ENCODE measurements around the gene REEP5. TPM values are rescaled to one million over a fixed set of nuclear protein-coding genes. Genes with fewer than 3 reads are reported as not detected.
"Not testable (repeated sequence)": the region's sequence is repeated elsewhere in the genome, so short reads cannot be mapped to it uniquely, and the experiment has no call there.

Gene REEP5
- total RNA-seq, 1 donor from 2014 or later = 25.8 TPM

DNA sequence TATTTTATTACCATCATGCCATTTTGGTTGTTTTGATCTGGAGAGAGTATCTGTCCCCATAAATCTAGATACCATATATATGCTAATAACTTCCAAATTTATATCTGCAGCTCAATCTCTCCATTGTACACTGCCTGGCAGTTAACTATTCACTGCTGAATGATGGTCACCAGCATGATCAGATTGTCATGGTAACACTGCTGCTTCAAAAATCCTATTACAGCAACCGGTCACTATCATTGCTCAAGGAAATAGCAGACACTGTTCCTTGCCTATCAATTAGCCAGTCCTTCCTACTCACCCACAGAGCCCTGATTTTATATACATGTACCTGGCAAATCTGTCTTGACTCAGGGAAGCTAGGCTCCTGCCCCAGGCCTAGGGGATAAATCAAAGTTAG lies 11.5 kb downstream of the REEP5 start:
- Mint-ChIP-seq H3K4me3 (no peak overlapping the region), H3K9me3 (no peaks in the 10 kb centered on the region), H3K36me3 (ENCODE audit: low read depth) (peaks cover 7% of the 10 kb centered on the region), H3K27ac (ENCODE audit: unreplicated experiment) (no peak overlapping the region), H3K4me1 (peaks cover 6% of the 10 kb centered on the region), H3K27me3 (ENCODE audit: low read depth) (no peaks in the 10 kb centered on the region)
- no peak for TF ChIP-seq CTCF (conservative IDR thresholded peaks at IDR 0.05)
- DNase-seq (ENCODE audit: low read depth, low spot score) = no peak

DNA sequence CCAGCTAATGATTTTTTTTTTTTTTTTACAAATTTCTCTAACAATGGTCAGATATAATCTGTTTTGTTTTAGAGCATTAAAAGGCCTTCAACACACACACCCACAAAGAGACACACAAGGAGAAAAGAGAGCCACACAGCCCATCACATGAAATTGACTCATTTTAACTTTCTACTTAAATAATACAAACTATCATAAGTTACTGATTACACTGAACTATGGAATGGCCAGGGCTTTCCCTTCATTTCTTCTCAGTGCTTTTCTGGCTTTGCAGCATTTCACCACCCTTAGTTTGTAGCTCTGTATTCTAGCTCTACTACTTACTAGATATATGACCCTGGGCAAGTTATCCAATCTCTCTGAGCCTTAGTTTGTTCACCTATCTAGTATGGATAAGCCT lies 13.2 kb downstream of the REEP5 start:
- peaks cover 7% of the 10 kb centered on the region for H3K36me3 Mint-ChIP-seq (ENCODE audit: low read depth)
- H3K27ac Mint-ChIP-seq (ENCODE audit: unreplicated experiment) = no peak overlapping the region
- H3K27me3 Mint-ChIP-seq (ENCODE audit: low read depth) = no peaks in the 10 kb centered on the region
- no peak for DNase-seq (ENCODE audit: low read depth, low spot score)
- no peaks in the 10 kb centered on the region for H3K9me3 Mint-ChIP-seq
- peaks cover 6% of the 10 kb centered on the region for H3K4me1 Mint-ChIP-seq
- H3K4me3 Mint-ChIP-seq = no peak overlapping the region
- TF ChIP-seq CTCF (conservative IDR thresholded peaks at IDR 0.05) = no peak

DNA sequence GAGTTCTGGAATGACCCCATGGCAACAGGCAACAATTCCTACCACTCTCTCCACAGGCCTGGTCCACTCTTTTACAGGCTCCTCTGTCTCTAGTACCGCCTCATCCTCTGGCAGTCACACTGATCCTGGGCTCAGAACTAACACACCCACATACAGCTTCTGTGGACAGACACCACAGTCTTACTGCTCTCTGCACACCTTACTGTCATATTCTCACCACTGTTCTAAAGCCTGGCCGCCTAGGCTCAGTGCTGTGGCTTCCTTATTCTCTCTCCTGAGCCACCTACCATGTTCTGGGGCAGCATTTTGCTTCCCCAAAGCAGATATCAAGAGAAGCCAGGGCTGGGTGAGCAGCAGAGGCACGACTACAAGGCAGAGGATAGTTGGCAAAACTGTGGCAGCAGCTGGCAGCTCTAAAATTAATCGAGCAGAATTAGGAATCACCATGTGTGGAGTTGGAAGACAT lies 14.8 kb downstream of the REEP5 start:
- Mint-ChIP-seq H3K27ac (ENCODE audit: unreplicated experiment) (no peak overlapping the region), H3K4me1 (peaks cover 6% of the 10 kb centered on the region), H3K36me3 (ENCODE audit: low read depth) (peaks cover 3% of the 10 kb centered on the region), H3K4me3 (no peak overlapping the region), H3K27me3 (ENCODE audit: low read depth) (no peaks in the 10 kb centered on the region), H3K9me3 (no peaks in the 10 kb centered on the region)
- no peak for DNase-seq (ENCODE audit: low read depth, low spot score)
- no peak for TF ChIP-seq CTCF (conservative IDR thresholded peaks at IDR 0.05)

DNA sequence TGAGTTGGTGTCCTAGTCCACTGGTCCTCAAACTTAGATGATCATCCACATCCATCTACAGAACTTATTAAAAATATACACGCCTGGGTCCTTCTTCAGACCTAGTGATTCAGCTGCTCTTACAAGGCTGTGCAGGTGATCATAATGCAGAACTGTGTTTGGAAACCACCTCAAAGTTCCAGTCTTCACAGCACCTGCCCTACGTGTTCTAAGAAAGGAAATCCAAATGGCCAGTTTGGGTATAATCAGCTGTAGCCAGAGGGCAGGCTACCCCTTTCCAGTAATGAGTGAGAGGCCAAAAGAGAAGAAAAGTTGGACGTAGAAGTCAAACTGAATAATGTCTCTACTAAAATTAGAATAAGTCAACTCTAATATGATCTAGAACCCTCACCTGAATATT lies 15.4 kb downstream of the REEP5 start:
- Mint-ChIP-seq H3K9me3 (no peaks in the 10 kb centered on the region), H3K4me3 (no peak overlapping the region), H3K36me3 (ENCODE audit: low read depth) (peaks cover 3% of the 10 kb centered on the region), H3K27ac (ENCODE audit: unreplicated experiment) (no peak overlapping the region), H3K4me1 (peaks cover 6% of the 10 kb centered on the region), H3K27me3 (ENCODE audit: low read depth) (no peaks in the 10 kb centered on the region)
- no peak for DNase-seq (ENCODE audit: low read depth, low spot score)
- no peak for TF ChIP-seq CTCF (conservative IDR thresholded peaks at IDR 0.05)

GRCh38 chr5:112904996-112905395 lies 17.0 kb downstream of the REEP5 start:
- not testable (repeated sequence) for H3K4me1 Mint-ChIP-seq; H3K27me3 Mint-ChIP-seq (ENCODE audit: low read depth); DNase-seq (ENCODE audit: low read depth, low spot score); H3K27ac Mint-ChIP-seq (ENCODE audit: unreplicated experiment); H3K9me3 Mint-ChIP-seq; H3K36me3 Mint-ChIP-seq (ENCODE audit: low read depth); H3K4me3 Mint-ChIP-seq

DNA sequence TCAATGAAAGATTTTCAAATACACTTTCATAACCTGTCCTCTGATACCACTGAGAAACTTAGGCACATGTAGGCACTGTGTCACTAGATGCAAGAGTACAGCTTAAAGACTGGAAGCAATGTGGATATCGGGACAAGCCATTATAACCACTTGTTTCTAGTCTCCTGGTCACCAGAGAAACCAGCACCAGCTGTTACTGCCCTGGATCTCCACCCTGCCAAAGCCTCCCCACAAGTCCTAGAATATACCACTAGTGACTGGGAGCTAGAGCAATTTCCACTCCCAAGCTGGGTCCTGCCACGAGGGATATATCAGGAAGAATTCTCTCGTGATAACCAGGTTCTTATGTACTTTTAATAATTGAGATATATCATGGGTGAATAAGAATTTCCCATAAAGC lies 19.5 kb downstream of the REEP5 start:
- no peak for TF ChIP-seq CTCF (conservative IDR thresholded peaks at IDR 0.05)
- Mint-ChIP-seq H3K4me3 (no peak overlapping the region), H3K27me3 (ENCODE audit: low read depth) (no peaks in the 10 kb centered on the region), H3K9me3 (no peaks in the 10 kb centered on the region), H3K4me1 (no peaks in the 10 kb centered on the region), H3K36me3 (ENCODE audit: low read depth) (peaks cover 10% of the 10 kb centered on the region), H3K27ac (ENCODE audit: unreplicated experiment) (no peak overlapping the region)
- no peak for DNase-seq (ENCODE audit: low read depth, low spot score)

All from neural crest cell (in vitro differentiated cells).